Hematopoietic multipotent progenitor cell treated with erythropoietin and hydrocortisone succinate and interleukin-3 and kit ligand, for 6 days (in vitro differentiated cells): ENCODE results near the gene FKBP3.
"Not testable (repeated sequence)": the region's sequence is repeated elsewhere in the genome, so short reads cannot be mapped to it uniquely, and the experiment has no call there.

Experiments
- DNase-seq: peaks from one replicate; pipeline ENCODE4 v3.0.0-alpha.2; 2015

The FKBP3 gene

GRCh38 chr14:45112896-45113781, 21.1 kb downstream of the FKBP3 start:
- peak; percentile 66 for DNase-seq

GRCh38 chr14:45104561-45104960, 29.7 kb downstream of the FKBP3 start:
- no peak for DNase-seq

GRCh38 chr14:45103806-45104205, 30.5 kb downstream of the FKBP3 start:
- DNase-seq: no peak

- no peak for DNase-seq
Observed at GRCh38 chr14:45096218-45096617, 38.1 kb downstream of the FKBP3 start.

GRCh38 chr14:45095143-45095542, 39.1 kb downstream of the FKBP3 start:
- DNase-seq: no peak

- DNase-seq: no peak
Observed at GRCh38 chr14:45094275-45094674, 40.0 kb downstream of the FKBP3 start.

- DNase-seq: no peak
Observed at GRCh38 chr14:45091710-45092109, 42.6 kb downstream of the FKBP3 start.

GRCh38 chr14:45089813-45090212, 44.5 kb downstream of the FKBP3 start:
- DNase-seq: no peak

- peak; percentile 45 for DNase-seq
Observed at GRCh38 chr14:45084946-45085346, 49.3 kb downstream of the FKBP3 start.

GRCh38 chr14:45083976-45084722, 50.1 kb downstream of the FKBP3 start, which contains the start of gene PRPF39:
PRPF39 (plus strand) TSS chr14:45084116; CDS start chr14:45095240, 11,124 bp downstream.
- peak; percentile 97 for DNase-seq

- DNase-seq: no peak
Observed at GRCh38 chr14:45083617-45083975, 50.7 kb downstream of the FKBP3 start.

GRCh38 chr14:45082420-45082819, 51.9 kb downstream of the FKBP3 start:
- no peak for DNase-seq

GRCh38 chr14:45081096-45081495, 53.2 kb downstream of the FKBP3 start:
- not testable (repeated sequence) for DNase-seq

- not testable (repeated sequence) for DNase-seq
Observed at GRCh38 chr14:45080416-45080968, 53.8 kb downstream of the FKBP3 start.

GRCh38 chr14:45078323-45078722, 56.0 kb downstream of the FKBP3 start:
- no peak for DNase-seq

GRCh38 chr14:45073231-45073879, 60.9 kb downstream of the FKBP3 start:
- DNase-seq: no peak

- no peak for DNase-seq
Observed at GRCh38 chr14:45072126-45072525, 62.2 kb downstream of the FKBP3 start.

GRCh38 chr14:45070215-45070614, 64.1 kb downstream of the FKBP3 start:
- DNase-seq: no peak

- no peak for DNase-seq
Observed at GRCh38 chr14:45068396-45068795, 65.9 kb downstream of the FKBP3 start.

- no peak for DNase-seq
Observed at GRCh38 chr14:45066667-45067066, 67.6 kb downstream of the FKBP3 start.

- DNase-seq: no peak
Observed at GRCh38 chr14:45065956-45066355, 68.3 kb downstream of the FKBP3 start.
